Right lobe of liver (tissue), 6 donors: ENCODE data around the gene SCN8A. TPM values are rescaled to one million over a fixed set of nuclear protein-coding genes. Genes with fewer than 3 reads are reported as not detected.

Experiments
- ATAC-seq, 4 donors: fragments of 200-7000 bp; cut with Tn5 transposase; one replicate each; pipeline ENCODE4 v1.9.1; 2020; ENCODE audit warnings: mild to moderate bottlenecking in 4 of 4, moderate library complexity in 4 of 4
- DNase-seq, 3 donors: peaks; one replicate each; pipeline ENCODE4 v3.0.0-alpha.2; 2020
- H3K27ac ChIP-seq, 3 donors: fragments of 200-600 bp; one replicate each; pipeline ENCODE4 v1.8.0; 2022
- H3K27me3 ChIP-seq, 2 donors: fragments of 200-600 bp; one replicate each; pipeline ENCODE4 v1.8.0; 2022
- H3K36me3 ChIP-seq, 4 donors: fragments of 200-600 bp; sonication (generic) in 1 of 4; one replicate each; pipeline versions ENCODE4 v1.5.1 to v1.8.0; 2017 to 2022; ENCODE audit warnings: control low read depth in 1 of 4
- H3K4me1 ChIP-seq, 4 donors: fragments of 200-600 bp; sonication (generic) in 1 of 4; one replicate each; pipeline versions ENCODE4 v1.5.1 to v1.8.0; 2017 to 2022; ENCODE audit warnings: control low read depth in 1 of 4
- H3K4me3 ChIP-seq, 3 donors: fragments of 200-600 bp; one replicate each; pipeline ENCODE4 v1.8.0; 2022
- H3K9me3 ChIP-seq, 4 donors: fragments of 200-600 bp; sonication (generic) in 1 of 4; one replicate each; pipeline versions ENCODE4 v1.5.1 to v1.8.0; 2017 to 2022; ENCODE audit warnings: control low read depth in 1 of 4
- CTCF ChIP-seq, 4 donors: fragments of 200-600 bp in 3 of 4; fragments of 450-650 bp in 1 of 4; IDR thresholded peaks; one replicate each; pipeline versions ENCODE4 v1.5.1 to v1.8.0; 2016 to 2022; ENCODE audit warnings: antibody characterized with exemption in 4 of 4, mild to moderate bottlenecking in 2 of 4
- POLR2A ChIP-seq: fragments of 450-650 bp; IDR thresholded peaks from one replicate; pipeline ENCODE4 v1.6.1; 2017; ENCODE audit warnings: antibody characterized with exemption, mild to moderate bottlenecking
- WGBS: methylation state at CpG from one replicate; pipeline ENCODE4 v1.1.6; 2018; ENCODE audit warnings: low coverage, low lambda C conversion rate; ENCODE audit not compliant: insufficient coverage; ENCODE audit errors: missing lambda C conversion rate; 5-methylcytosine and 5-hydroxymethylcytosine counted together
- intact Hi-C, 2 donors: fragments of 100-400 bp; cut with DNase I; formaldehyde crosslinking; loops; one replicate each; pipeline versions ENCODE4 v1.11.2 to v1.14.1; 2022
- total RNA-seq, 6 experiments: library from RNA; depleted of rRNA in 2 of 6; stranded (reverse); fragments of >200 nt in 2 of 6; fragmentation: NEBNext Ultra II Directional in 3 of 6; extraction: Animal tissue kit (Norgen Biotek cat#: 25700) in 3 of 6; gene quantifications; one replicate each; pipeline versions ENCODE4 v1.1.0 to v1.2.4, GENCODE V29; 2016 to 2023
- donor health status: DM: no; HTN: yes; CAD: no.
- donor health status: DM: no; HTN: no; CAD: no.
- donor health status: DM: no; HTN: no; CAD: no.
- donor health status: DM: no; HTN: yes; CAD: no.
- donor health status: DM: no; HTN: yes; CAD: no.

SCN8A gene
- total RNA-seq, 6 experiments from 2014 or later = 1.7 to 5.6 (median 3.7) TPM

- intact Hi-C loops = no loop called here
- H3K27ac ChIP-seq = no peak overlapping the region
- no peaks in the 10 kb centered on the region for H3K36me3 ChIP-seq
- H3K27me3 ChIP-seq = no peaks in the 10 kb centered on the region
- TF ChIP-seq POLR2A (no peak), CTCF (IDR thresholded peaks at IDR 0.05) (no peak)
- DNase-seq (no peak), ATAC-seq (no peak)
- peaks cover 0 to 18% (median 4%) of the 10 kb centered on the region in 4 donors for H3K4me1 ChIP-seq
- no peak overlapping the region for H3K4me3 ChIP-seq
- WGBS = 63% methylated on average over 5 of the region's 5 CpGs
- no peaks in the 10 kb centered on the region for H3K9me3 ChIP-seq
Observed at GRCh38 chr12:51666696-51667095, 75.7 kb downstream of the SCN8A start.

- DNase-seq = no peak
- 100% methylated on average over 2 of the region's 2 CpGs for WGBS
- ATAC-seq = no peak
- H3K36me3 ChIP-seq = no peaks in the 10 kb centered on the region
- H3K4me3 ChIP-seq = no peak overlapping the region
- H3K4me1 ChIP-seq = peaks cover 0 to 12% (median 2%) of the 10 kb centered on the region in 4 donors
- no peaks in the 10 kb centered on the region for H3K27me3 ChIP-seq
- intact Hi-C loops = no loop called here
- no peak overlapping the region for H3K27ac ChIP-seq
- TF ChIP-seq CTCF (IDR thresholded peaks at IDR 0.05) (no peak), POLR2A (no peak)
- H3K9me3 ChIP-seq = no peaks in the 10 kb centered on the region
Observed at GRCh38 chr12:51667269-51667668, 76.2 kb downstream of the SCN8A start.

- Histone ChIP-seq H3K4me1 (peaks cover 0 to 16% (median 0%) of the 10 kb centered on the region in 4 donors), H3K4me3 (no peak overlapping the region), H3K27me3 (no peaks in the 10 kb centered on the region), H3K9me3 (no peaks in the 10 kb centered on the region), H3K36me3 (no peaks in the 10 kb centered on the region), H3K27ac (no peak overlapping the region)
- TF ChIP-seq POLR2A = no peak
- no peak for TF ChIP-seq CTCF (IDR thresholded peaks at IDR 0.05)
- ATAC-seq (no peak), DNase-seq (no peak)
- 65% methylated on average over 2 of the region's 2 CpGs for WGBS
- intact Hi-C loops = no loop called here
Observed at GRCh38 chr12:51669271-51669670, 78.2 kb downstream of the SCN8A start.

GRCh38 chr12:51669996-51670395 is 79.0 kb downstream of the SCN8A start:
- ATAC-seq (peak in 1 of 4 donors; percentile 23), DNase-seq (no peak)
- intact Hi-C loops = no loop called here
- WGBS = 45% methylated on average over 1 of the region's 1 CpG
- Histone ChIP-seq H3K27me3 (no peaks in the 10 kb centered on the region), H3K9me3 (no peaks in the 10 kb centered on the region), H3K4me1 (peaks cover 0 to 21% (median under 1%) of the 10 kb centered on the region in 4 donors), H3K36me3 (no peaks in the 10 kb centered on the region), H3K27ac (no peak overlapping the region), H3K4me3 (no peak overlapping the region)
- TF ChIP-seq CTCF (IDR thresholded peaks at IDR 0.05) = no peak
- TF ChIP-seq POLR2A = no peak

GRCh38 chr12:51672334-51672733 is 81.3 kb downstream of the SCN8A start:
- WGBS = 0% methylated on average over 1 of the region's 1 CpG
- no peaks in the 10 kb centered on the region for H3K36me3 ChIP-seq
- intact Hi-C loops = no loop called here
- ATAC-seq (peak; percentile 26 to 77 (median 57)), DNase-seq (no peak)
- H3K9me3 ChIP-seq = no peaks in the 10 kb centered on the region
- no peak for TF ChIP-seq CTCF (IDR thresholded peaks at IDR 0.05)
- no peak for TF ChIP-seq POLR2A
- no peaks in the 10 kb centered on the region for H3K27me3 ChIP-seq
- no peak overlapping the region for H3K4me3 ChIP-seq
- peak overlapping the region; percentile 4 to 37 (median 37) for H3K27ac ChIP-seq
- peaks cover 0 to 34% (median 8%) of the 10 kb centered on the region in 4 donors for H3K4me1 ChIP-seq
